CD1c-positive myeloid dendritic cell (primary cell): Measurements from ENCODE around the gene COA4.
A peak's percentile ranks its signal among the peaks of the same experiment; 100 is the strongest.

Source experiments
- DNase-seq: peaks from one replicate; pipeline ENCODE4 v3.0.0-alpha.2; 2016; ENCODE audit errors: extremely low spot score

The COA4 gene

DNA sequence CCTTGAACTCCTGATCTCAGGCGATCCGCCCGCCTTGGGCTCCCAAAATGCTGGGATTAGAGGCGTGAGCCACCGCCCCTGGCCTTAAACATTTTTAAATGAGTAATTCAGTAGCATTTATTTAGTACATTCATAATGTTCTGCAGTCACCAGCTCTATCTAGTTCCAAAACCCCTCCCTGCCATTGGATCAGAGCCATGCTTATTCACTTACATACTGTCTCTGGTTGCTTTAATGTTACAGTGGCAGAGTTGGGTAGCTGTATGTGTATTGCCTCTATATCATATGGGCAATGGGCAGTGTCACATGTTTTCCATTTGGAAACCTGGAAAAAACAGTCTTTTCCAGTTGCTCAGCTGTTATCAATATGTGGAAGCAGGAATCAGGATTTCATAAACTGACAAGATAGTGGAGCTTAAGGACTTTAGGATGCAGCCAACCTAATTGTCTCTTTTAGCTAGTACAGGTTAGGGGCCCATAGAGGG, 10.5 kb downstream of the COA4 start:
- no peak for DNase-seq

DNA sequence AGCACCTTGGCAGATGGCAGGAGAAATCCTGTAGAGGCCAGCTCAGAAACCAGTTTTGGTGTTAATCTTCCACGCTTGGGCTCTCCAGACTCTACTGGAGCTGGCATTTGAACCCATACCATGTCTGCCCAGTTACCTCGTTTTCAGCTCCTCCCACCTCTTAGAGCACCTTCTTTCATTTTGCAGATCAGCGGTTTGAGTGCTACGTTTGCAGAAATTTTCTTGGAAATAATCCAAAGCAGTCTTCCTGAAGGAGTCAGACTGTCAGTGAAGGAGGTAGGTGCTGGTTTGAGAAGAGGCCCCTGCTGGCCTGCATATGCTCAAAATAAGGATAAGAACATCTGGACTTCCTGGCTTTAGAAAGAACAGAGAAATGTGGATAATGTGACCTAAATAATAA, 13.7 kb downstream of the COA4 start:
- DNase-seq = no peak

DNA sequence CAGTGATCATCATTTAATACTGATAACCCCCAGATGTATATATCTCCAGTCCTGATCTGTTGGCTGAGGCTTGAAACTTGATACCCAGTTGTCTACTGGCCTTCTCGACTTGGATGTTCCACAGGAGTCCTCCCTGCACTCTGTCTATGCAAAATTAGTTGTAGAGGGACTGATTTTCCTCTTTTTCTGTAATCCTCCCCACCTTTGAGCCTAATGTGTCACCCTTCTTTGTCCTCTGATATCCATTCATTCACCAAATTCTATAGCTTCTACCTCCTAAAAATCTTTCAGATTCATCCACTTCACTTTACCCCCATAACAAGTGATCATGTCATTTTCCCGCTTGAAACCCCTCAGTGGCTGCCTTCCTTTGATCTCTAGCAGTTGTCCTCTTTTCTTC, 16.4 kb downstream of the COA4 start:
- DNase-seq = no peak

DNA sequence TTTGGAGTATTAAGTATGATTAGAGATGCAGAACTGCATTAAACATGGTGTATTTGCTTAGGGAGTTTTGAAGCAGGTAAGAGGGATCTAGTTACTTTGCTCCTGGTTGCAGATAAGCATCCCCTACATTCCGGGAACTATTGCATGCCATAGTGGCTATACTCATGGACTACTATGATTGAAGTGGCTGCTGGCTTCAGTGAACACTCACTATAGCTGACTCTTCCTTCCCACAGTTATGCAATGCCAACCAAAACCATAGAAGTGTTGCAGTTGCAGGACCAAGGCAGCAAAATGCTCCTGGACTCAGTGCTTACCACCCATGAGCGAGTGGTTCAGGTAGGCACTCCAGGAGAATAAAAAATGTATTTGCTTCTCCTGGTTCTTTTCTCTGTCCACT, 17.0 kb downstream of the COA4 start:
- no peak for DNase-seq

DNA sequence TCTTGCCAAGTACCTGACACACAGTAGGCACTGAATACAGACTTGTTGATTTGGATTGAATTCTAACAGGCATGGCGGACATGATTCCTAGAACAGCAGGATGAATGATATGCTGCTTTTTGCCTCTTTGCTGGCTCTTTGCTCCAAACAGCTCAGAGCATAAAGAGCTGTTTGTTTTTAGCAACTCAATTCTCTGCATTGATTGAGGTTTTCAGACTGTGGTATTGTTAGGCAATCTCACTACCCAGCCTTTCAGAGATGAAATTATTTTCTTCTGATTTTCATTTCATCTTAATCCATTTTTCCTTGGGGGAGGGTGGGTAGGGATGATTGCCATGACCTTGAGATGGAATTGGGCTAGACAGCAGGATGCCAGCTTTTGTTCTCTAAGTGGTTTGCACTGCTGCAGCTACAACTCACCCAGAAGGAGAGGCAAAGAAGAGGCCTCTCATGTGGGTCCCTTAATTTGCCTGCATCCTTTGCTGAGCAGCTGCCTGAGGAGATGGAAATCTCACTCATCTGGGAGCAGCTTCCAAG, 20.5 kb downstream of the COA4 start:
- DNase-seq = no peak

DNA sequence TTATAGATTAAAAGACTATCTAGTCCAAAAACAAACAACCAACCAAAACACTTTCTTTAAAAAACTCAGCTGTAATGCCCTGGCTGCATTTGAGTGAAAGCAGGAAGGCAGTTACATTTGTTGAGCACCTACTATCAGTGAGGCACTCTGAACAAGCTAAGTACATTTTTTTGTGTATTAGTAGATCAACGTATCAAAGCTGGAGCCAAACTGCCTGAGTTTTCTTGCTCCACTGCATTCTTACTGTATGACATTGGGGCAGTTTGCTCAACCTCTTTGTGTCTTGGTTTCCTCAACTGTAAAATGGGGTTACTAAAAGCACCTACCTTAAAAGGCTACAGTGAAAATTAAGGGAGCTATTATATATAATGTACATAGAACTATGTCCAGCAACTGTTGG, 22.0 kb downstream of the COA4 start:
- DNase-seq = no peak

DNA sequence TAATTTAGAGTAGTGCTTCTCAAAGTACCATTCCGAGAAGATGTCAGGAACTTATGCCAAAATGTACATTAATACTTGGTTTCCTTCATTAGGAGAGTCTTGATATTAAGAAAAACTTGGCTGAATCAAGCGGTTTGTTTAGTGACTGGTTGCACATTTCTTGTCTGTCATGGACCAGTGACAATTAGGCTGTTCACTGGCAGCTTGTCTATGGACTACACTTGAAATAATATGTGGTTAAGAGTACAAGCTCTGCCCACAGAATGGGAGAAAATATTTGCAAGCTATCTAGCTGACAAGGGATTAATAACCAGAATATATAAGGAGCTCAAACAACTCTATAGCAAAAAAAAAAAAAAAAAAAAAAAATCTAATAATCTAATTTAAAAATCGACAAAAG, 24.6 kb downstream of the COA4 start:
- DNase-seq = no peak

DNA sequence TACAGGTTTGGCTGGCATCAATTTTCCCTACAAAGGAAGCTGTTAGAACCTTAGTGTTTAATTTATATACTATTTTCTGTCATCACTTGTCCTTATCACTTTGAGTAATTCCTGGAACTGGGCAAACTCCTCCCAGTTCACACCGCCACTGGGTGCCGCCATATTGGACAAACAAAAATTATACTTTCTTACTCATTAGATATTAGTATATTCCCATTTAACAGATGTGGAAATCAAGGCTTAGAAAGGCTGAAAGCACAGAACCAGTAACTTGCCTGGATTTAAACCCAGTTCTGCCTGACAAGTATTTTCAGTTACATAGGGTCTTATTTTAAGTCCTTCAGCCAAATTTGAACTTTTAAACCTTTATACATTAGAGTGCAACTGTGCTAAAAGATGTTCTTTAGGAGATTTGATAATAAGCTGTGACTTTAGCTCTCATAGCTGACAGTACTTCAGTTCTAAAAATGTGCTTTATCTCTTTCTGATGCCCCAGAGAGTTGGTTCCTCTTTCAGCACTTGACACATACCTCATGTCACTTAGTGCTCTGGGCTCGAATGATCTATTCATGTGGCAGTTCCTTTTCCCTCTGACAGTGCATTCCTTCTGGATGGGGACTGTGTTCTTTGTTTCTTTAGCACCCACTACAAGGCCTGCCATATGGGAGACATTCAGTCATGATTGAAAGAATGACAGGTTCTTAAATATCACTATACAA, 25.4 kb downstream of the COA4 start:
- peak; percentile 29 for DNase-seq

DNA sequence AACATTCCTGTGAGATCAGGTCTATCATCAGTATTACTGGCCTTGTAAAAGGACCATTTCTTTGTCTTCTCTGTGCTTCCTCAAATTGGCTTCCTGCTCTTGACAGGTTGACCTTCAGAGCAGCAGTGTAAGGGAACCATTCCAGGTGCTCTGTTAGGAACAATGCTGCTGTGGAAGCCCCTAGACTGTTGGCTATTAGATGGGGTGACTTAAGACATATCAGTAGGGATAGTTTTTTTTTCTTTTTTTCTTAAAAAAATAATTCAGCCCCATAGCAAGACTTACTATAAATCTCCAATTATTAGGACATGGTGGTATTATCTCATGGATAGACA, 37.6 kb downstream of the COA4 start:
- no peak for DNase-seq

DNA sequence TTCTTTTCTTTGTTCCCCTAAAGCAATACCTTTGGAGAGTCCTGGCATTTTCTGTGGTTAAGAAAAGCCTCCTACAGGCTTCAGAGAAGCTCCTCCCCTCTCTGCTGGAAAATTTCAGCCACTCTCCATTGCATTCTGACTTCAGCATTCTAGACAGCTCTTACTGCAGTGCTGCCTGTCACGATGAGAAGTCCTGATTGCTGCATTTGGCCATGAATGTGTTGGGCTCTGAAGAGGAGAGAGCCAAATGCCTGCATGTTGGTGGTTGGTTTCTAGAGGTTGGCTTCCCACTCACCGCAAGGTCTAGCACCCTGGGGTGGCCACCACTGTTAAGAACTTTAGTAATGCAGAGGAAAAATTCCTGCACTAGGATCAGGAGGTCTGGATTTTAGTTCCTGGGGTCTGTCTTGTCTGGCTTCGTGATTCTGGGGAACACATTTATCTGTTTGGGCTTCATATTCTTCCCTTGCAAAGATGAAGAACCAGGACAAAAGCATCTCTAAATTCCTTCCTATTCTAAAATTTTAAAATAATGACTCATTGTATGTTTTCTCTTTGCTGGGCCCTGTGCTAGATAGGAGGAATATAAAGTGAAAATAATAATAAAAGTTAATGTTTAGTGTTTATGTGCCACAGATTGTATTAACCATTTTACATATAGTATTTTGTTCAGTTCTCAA, 38.1 kb downstream of the COA4 start:
- DNase-seq = no peak

DNA sequence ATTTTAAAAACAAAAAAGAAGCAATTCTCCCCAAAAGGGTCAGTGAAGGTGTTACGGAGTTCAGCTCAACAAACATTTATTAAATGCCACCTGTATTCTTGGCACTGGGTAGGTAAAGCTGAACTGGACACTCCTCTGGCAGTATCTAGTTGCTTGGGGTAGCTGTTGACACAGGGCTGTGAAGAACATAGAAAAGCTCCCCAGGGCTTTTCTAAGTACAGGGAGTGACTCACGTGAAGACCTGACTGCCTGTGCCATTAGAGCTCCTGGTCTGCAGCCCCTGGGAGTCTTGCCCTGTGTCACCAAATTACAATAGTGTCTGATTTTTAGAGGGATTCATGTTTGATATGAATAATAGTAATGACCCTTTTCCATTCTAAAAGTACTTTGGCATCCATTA, 43.6 kb downstream of the COA4 start:
- no peak for DNase-seq

DNA sequence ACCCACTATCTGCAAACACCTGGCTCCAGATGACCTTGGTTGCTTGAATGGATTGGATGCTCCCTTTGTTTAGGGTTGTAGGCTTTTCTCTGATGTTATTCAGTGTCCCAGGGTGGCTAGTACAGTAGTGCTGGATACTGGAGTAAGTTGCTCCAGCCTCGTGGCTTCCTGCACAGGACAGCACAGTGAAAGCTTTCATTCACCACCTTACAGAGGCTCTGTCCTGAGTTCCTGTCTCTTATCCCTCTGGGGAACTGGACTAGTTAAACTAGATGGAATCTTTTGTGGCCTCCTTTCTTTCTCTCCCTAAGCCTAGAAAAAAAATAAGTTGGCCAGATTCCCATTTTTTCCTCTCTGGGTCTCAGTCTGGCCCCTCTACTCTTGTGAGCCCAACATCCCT, 46.4 kb downstream of the COA4 start:
- DNase-seq = no peak
